ENCODE results near the gene IL3.

IL3 gene

GRCh38 chr5:132057498-132058255, 2.8 kb upstream of the IL3 start:
- DNase-seq: no peak

DNA sequence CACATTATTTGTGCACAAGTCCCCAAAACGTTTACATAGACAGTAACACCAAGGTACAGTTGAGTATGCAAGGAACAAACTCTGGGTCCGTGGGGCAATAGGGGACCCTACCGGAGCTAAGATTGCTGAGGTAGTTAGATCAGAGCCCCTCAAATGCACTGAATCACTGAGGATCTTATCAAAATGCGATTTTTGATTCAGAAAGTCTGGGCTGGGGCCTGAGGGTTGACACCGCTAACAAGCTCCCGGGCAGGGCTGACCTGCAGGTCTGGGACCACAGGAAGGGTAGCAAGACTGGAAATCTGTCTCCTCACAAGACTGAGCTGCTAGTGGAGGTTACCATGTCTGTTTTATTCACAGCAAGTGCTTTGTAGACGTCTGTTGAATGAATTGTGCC, 1.8 kb upstream of the IL3 start:
- DNase-seq: no peak

DNA sequence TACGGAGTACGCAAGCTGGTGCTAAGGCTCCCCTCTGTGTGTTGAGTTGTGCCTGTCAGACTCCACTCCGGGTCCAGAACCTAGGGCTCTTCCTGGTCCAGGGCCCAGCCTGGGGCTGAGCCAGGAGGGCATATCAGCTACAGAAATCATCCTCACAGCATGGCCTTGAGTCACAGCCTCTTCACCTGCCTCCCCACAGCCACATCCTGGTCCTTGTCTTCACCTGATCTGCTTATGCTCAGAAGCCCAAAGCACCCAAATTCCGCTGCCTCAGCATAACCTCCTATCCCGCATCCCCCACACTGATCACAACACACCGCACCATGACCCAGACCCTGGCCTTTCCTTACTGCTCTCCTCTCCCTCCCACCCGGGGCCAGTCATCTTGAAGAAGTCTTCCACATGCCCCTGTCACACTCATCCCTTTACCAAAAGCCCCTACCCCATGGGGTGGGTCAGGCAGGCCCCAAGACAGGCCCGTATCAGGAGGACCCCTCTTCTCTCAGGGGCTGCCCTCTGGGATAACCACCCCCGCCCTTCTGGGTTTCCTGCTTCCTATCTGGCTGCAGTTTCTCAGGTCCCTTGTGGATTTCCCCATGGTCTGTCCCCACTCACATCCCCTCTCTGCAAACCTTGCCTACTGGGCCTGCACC, 1.3 kb upstream of the IL3 start:
- no peak for DNase-seq

DNA sequence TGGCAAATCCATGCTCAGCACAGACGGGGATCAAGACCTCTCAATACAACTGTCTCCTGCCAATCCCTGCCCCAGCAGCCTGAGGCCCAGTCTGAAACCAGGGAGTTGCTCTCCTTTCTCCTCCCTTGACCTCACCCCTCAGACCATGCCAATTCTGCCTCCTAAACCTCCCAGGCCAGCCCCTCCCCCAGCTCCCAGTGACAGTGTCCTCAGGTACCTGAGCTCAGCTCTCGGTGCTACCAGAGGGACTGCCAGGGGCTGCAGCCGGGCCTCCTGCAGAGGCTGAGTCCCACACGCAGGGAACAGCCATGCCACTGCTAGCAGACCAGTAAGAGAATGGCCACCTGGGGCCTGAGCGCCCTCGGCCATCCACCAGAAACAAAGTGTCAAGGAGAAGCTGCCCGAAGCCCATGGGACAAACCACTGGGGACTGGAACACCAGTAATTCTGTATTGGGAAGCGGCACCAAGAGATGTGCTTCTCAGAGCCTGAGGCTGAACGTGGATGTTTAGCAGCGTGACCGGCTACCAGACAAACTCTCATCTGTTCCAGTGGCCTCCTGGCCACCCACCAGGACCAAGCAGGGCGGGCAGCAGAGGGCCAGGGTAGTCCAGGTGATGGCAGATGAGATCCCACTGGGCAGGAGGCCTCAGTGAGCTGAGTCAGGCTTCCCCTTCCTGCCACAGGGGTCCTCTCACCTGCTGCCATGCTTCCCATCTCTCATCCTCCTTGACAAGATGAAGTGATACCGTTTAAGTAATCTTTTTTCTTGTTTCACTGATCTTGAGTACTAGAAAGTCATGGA, 557 bp upstream of the IL3 start:
- DNase-seq: no peak

DNA sequence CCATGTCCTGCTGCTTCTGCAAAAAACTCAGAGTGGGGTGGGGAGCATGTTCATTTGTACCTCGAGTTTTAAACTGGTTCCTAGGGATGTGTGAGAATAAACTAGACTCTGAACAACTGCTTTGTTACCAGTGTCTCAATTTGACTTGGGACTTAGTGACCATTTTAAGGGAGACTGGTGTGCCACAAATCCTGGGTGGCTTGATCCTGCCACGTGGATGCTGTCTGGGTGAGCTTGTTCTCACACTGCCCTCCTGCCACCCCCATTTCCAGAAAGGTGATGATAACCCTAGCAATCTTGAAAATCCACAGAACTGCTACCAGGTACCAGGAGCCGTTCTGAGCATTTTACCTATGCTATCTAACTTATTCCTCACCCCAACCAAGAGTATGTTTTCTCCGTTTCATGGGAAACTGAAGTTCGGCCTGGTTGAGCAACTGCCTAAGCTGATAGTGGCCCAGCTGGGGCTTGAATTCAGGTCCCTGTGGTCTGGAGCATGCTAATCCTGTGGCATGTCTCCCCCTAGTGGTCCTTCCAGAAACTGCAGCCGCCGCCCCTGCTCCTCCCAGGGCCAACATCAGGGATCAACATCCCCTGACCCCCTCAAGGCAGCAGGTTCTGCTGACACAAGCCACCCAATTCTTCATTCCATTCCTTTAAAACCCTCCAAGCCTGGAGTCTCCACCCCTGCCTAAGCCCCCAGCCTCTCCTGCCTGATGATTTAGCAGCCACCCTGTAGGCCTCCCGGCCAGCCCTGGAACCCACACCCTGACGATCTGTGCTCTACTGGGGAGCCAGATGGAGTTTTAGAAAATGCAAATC, 2.8 kb downstream of the IL3 start:
- DNase-seq: peak in 1 of 2 experiments; percentile 54

DNA sequence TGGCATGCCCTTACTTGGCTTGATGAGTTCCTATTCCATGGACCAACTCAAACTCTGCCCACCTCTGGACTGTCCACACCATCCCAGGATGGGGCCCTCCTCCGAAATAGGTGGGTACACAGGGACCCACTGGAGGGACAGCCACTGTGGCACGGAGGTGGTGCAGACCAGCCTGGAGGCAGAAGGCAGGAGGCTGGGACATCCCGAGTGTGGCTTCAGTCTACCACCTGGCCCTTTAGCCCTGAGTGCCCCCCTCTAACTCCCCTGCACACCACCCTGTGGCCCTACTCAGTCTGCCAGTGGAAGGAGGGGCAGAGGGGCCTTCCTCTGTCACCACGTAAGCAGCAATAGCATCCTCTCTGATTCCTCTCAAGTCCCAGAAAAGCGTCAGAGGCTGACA, 3.7 kb downstream of the IL3 start:
- DNase-seq: no peak

GRCh38 chr5:132064738-132065331, 4.4 kb downstream of the IL3 start:
- peak; percentile 66 to 81 for DNase-seq

DNA sequence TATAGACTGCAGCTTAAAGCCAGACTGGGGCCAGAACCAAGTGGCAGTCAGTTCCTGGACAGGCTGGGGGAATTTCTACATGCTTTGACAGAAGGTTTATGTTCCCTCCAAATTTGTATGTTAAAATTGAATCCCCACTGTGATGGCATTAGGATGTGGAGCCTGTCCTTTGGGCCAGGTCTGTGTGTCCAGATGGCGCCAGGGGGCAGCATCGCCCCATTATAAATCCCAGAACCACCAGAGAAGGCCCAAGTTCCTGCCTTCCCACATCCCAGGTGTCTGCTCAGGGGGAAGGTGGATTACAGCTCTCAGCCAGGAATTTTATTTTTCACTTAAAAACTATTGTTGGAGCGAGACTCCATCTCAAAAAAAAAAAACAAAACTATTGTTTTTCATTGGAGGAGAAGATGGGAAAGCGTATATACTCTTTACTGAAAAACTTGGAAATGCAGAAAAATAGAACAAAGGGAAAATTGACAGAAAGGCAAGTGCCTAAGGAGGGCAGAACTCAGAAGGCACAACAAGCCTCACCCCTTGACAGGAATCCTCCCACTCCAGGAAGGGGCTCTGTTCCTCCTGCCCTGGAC, 5.0 kb downstream of the IL3 start:
- DNase-seq: peak; percentile 71 to 74

DNA sequence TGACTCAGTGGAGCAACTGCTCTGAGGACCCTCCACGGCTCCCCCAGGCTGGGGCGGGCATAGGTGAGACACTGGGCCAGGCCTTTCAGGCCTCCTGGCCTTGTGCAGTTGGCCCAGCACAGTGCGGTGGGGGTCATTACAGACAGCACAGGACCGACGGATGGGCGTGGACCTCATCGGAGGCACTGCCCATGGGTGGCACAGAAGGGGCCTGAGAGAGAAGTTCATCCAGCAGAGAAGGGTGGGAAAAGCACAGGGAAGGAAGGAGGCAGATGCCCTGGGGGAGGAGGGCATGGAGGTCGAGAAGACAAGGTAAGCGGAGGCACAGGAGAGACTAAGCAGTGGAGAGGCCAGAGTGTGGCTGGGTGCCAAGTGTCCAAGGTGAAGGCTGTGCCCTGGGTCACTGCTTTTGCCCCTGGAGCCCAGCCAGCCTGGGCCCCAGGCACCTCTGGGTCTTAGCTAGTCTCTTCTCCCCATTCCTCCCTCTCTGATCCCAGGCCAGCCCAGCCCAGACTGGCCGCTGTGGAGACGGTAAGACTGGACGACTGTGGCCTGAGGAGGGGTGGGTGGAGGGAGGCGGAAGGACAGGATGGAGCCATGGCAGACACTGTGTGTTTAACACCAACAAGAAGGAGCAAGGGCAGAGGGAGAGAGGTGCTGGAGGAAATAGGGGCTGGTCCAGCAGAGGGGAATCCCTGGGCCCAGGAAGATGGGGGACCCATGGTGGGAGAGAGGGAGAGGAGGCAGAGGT, 5.7 kb downstream of the IL3 start:
- DNase-seq: no peak

DNA sequence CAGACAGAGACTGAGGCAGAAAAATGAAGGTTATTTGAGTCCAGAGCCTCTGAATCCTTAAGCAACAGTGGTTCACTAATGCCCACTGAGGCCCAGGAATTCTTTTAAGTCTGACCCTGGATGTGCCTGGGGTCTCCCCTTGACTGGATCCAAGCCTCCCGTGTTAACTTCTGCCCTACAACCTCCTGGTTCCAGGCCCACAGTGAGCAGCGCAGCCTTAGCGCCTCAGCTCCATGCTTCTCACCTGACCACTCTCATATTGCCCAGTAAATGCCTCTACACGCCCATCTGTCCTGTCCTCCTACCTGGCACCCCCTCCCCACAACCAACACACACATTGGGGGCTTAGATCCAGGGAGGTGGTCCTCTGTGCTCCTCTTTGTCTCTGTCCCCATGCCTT, 6.4 kb downstream of the IL3 start:
- DNase-seq: no peak

DNA sequence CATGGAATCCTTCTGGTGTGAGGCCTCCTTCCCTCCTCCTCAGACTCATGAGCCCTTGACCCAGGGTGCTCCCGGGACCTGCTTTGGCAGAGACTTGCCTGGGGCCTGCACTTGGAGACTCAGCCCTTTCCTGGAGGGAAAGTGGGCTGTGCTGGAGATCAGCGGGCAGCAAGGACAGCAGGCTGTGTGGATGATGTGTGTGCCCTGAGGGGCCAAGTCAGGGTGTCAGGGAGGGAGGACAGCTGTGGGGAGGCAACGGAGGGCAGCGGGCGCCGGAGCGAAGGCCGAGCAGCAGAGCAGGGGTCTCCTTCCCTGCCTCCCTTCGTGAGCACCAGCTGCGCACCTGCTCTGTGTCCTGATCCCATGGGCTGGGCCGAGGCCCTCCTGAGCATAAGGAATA, 7.0 kb downstream of the IL3 start:
- no peak for DNase-seq

- DNase-seq: no peak
Observed at GRCh38 chr5:132067941-132068808, 7.7 kb downstream of the IL3 start.

GRCh38 chr5:132069561-132069960, 9.1 kb downstream of the IL3 start:
- no peak for DNase-seq

- no peak for DNase-seq
Observed at GRCh38 chr5:132069994-132070393, 9.5 kb downstream of the IL3 start.

- DNase-seq: no peak
Observed at GRCh38 chr5:132070460-132071337, 10.2 kb downstream of the IL3 start.

- no peak for DNase-seq
Observed at GRCh38 chr5:132071338-132071707, 10.9 kb downstream of the IL3 start.

GRCh38 chr5:132072070-132072469, 11.6 kb downstream of the IL3 start:
- DNase-seq: no peak

DNA sequence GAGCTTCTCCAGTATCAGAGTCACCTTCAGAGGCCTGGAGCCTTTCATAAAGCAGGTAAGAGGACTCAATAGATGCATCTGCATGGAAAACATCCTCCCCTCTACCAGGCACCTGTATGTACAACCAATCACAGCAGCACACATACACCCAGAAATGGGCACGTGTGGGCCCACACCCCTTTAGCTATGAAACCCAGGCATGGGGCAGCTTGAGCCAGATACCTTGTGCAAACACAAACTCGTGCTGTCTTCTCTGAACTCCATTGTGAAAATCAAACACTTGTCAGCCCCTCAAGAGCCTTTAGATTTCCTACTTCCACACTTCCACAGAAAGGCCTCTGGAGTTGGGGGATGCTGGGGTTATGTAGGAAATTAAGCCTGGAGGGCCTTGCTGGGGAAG, 12.1 kb downstream of the IL3 start:
- no peak for DNase-seq

Data from SW 1271 (cell line).